Kasumi-1 (cell line): ENCODE measurements around the gene BTG3.

ENCODE experiments used
- DNase-seq, 2 experiments: peaks; one replicate each; lab custom pipeline; 2025; lab: John Stamatoyannopoulos, UW

BTG3 gene

DNA sequence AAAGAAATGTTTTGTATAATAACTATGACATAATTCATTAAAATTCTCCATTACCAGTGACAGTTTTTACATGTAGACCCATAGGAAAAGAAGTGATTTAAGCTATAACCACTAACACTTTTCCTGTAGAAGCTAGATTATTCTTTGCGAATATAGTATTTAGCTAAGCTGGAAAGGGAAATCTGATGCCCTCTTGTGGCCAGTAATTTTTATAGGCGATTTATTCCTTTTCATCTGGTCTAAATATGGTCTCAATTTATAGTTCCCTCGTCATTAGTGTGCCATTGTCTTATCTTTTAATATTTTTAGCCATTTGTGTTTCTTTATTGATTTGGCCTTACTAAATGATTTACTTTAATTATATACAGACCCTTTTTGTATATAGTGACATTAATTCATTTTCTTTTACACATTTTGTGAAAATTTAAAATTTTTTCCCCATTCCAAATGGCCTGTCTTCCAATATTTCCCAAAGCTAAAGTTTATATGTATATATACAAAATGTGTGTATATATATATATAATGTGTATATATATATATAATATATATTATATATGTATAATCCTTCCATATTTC lies 26.7 kb downstream of the BTG3 start:
- peak; percentile 74 to 83 for DNase-seq

GRCh38 chr21:17583898-17584297 lies 28.8 kb downstream of the BTG3 start:
- DNase-seq: no peak

- DNase-seq: no peak
These were observed 32.4 kb downstream of the BTG3 start for GRCh38 chr21:17580319-17580718.

GRCh38 chr21:17578876-17579275 lies 33.8 kb downstream of the BTG3 start:
- DNase-seq: no peak

- no peak for DNase-seq
These were observed 34.5 kb downstream of the BTG3 start for GRCh38 chr21:17578162-17578561.

DNA sequence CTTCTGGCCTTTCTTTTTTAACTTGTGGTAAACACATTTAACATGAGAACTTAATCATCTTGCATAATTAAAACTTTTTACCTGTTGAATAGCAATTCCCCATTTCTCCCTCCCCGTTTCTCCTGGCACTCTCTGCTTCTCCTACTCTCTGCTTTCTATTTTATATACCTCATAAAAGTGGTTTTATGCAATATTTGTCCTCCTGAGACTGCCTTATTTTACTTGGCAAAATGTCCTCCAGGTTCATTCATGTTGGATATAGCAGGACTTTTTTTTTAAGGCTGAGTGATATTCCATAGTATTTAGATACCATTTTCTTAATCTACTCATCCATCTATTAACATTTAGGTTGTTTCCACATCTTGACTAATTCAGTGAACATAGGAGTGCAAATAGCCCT lies 35.0 kb downstream of the BTG3 start:
- DNase-seq: no peak

GRCh38 chr21:17576080-17576835 lies 36.4 kb downstream of the BTG3 start:
- DNase-seq: no peak

DNA sequence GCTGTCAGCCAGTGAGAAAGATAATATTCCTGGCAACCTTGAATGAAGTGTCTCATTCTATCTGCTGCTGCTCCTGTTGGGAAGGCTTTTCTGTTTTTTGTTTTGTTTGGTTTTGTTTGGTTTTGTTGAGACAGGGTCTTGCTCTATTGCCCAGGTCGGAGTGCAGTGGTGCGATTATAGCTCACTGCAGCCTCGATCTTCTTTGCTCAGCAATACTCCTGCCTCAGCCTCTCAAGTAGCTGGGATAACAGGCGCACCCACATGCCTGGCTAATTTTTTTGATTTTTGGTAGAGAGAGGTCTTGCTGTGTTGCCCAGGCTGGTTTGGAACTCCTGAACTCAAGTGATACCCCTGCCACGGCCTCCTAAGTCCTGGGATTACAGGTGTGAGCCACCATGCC lies 37.6 kb downstream of the BTG3 start:
- no peak for DNase-seq

- DNase-seq: no peak
These were observed 40.3 kb downstream of the BTG3 start for GRCh38 chr21:17572431-17572830.

DNA sequence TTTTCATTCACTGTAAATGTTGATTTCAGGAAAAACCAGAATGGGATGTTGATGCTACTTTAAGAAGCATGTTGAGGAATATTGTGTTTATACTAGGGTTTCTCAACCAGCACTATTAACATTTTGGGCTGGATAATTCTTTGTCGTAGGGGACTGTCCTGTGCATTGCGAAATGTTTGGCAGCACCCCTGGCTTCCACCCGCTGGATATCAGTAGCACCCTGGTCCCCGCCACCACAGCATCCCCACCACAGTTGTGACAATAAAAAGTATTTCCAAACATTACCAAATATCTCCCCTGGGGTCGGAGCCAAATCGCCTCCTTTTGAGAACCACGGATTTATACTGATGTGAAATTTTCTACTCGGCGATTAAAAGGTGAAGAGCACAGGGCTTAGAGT lies 41.9 kb downstream of the BTG3 start:
- no peak for DNase-seq

DNA sequence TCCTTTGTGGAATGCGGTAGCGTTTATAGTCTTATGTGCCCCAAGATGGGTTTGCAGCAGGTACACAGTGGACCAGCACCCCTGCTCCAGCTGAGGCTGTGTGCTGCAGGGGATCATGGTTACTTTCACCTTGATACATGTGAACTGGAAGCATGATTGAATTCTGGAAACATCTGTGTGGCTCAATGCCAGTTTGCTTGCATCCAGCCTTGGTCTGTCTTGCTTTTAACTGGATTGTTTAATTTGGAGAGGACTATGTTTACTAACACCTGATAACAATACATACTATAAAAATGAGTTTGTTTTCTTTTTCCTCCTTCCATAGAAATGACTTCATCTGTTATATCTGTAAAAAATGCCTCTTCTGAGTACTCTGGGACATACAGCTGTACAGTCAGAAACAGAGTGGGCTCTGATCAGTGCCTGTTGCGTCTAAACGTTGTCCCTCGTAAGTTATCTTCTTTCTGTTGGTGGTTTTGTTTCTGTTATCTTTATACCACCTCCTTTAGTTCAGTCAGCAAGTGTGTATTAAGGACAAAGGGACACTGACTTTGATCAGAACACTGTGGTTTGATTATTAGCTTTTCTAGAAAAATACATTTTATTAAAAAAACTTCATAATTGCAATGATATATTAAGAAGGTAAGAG lies 52.2 kb downstream of the BTG3 start:
- no peak for DNase-seq

DNA sequence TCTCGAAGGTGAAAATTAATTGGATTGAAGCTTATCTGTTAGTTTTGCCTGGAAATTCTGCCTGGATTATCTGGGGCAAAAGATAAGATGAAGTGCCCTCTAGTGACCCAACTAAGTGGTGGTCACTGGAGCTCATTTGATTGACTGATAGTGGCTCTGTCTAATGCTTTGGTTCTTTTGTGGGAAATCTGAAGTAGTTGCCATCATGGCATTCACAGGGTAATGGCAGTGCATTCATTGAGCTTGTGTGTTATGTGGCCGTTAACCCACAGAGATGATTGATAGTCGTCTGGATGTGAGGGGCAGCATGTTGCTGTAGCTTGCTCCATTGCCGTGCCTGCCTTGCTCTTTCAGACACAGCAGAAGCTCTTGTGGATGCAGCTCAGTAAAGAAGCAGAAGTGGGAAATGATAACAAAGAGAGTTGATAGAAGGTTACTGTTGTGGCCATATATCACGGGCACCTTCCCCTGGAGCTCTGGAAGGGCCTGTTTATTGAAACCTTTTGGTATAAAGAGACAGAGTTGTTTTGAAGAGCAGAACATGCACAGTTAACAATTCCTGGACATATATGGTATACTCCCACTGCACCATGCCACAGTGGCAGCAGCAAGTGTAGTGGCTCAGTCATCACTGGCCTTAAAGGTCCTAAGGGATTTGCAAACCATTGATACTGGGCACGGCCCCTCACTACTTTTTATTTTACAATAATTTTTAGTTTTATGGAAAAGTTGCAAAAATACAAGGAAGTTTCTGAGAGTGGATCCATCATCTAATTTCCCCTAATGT lies 57.8 kb downstream of the BTG3 start:
- DNase-seq: no peak

DNA sequence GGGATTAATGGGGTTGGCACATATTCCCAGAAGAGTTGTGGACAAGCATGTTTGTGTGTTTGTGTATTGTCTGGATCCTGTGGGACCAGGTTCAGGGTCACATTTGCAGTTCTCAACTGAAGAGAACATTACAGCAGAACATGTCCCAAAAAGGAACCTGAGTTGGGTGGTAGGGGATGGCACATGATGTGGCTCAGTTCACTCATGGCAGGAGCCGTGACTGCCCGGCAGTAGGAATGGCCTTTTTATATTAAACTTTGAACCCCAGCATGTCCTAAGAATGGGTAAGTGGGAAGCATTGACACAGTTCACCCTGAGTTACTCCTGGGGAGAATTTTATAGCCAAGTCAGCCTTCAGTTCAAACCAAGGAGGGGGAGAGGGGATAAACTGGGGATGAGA lies 58.6 kb downstream of the BTG3 start:
- DNase-seq: no peak

DNA sequence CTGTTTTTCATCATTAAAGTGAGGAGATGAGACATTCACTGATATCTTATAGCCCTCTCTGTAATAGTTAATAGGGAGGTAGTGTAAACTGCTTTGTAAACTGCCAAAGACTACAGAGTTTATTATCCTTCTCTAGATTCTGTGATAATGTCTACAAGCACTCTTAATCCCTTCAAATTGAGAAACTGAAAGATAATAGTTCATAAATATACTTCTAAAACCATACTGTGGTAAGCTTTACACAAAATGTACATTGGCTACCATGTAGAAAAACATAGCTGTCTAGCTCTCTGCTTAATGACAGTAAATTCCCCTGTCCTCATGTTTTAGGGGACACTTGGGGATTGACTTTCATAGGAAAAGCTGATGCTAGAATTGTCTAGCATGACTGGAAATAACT lies 60.3 kb downstream of the BTG3 start:
- no peak for DNase-seq

DNA sequence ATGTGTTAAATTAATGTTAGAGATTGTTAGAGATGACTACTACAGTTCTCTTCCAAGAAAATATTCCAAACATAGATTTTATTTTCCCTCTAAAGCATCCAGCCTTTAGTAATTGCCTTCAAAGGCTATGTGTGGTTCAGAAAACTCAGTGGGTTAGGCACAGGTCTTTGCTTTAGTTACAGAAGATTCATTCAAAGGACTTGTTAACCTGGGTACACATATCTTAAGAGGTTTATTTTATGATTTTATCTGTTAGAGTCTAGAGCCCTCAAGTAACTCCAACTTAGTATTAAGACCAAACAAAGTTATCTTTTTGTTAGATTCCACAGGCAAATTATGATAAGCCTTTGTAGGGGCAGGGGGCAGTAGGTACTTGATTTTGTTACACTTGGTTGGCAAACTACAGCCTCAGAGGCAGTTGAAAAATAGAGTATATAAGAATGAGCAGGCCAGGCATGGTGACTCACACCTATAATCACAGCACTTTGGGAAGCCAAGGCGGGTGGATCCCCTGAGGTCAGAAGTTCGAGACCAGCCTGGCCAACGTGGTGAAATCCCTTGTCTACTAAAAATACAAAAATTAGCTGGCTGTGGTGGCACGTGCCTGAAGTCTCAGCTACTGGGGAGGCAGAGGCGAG lies 61.9 kb downstream of the BTG3 start:
- DNase-seq: no peak

DNA sequence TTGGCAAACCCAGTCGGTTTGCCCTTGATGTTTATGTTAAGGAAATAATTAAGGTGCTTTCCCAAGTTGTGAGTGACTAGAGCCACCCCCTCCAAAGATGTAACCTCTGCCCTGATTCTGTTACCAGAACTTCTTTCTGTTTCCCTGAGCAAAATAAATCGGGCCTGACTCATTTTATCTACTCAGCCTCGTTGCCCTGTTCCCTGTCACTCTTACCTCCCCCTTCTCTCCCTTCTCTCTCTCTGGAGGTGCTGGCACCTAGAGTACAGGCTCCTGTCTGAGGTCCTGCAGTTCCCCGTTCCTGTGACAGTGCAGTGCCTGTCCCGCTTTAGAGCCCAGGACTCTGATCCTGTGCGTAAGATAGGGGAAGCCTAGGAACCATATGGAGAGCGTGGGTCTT lies 64.4 kb downstream of the BTG3 start:
- no peak for DNase-seq

- no peak for DNase-seq
These were observed 67.7 kb downstream of the BTG3 start for GRCh38 chr21:17545007-17545406.
